ENCODE measurements around the gene UGT2A1.

The UGT2A1 gene

GRCh38 chr4:69594382-69594781 lies 58.7 kb downstream of the UGT2A1 start:
- H3K4me3 ChIP-seq (ENCODE audit: low read depth, low read length), result no peak overlapping the region
- DNase-seq (ENCODE audit: low read depth), result no peak

DNA sequence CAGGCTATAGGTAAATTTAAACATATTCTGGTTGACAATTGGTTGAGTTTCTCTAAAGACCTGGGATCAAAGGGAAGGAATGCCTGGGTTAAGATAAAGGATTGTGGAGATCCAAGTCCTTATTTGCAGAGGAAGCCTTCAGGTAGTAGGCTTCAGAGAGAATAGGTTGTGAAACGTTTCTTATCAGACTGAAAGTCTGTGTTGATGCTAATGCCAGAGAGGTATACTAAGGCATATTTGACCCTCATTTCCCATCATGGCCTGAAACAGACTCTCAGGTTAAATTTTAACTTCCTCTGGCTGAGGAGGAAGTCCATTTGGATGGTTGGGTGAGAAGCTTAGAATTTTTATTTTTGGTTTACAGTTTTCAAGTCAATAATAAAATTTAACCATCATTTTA lies 61.7 kb downstream of the UGT2A1 start:
- no peak overlapping the region for H3K4me3 ChIP-seq (ENCODE audit: low read depth, low read length)
- no peak for DNase-seq (ENCODE audit: low read depth)

DNA sequence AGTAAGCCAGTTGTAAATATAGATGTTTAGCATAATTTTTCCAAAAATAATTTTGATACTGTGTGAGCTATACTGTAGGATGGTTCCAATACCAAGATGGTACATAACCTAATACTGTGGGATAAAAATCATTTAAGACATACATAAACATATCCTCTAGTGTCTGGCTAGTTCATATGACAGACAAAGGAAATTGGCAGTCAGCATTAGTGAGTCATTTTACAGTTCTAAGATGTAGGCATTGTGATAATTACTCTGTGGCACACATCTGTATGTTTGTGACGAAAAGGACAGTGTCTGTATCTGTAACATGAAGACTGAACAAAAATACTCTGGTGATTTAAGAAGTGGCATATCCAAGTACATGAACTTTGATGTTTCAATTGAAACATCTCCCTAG lies 63.2 kb downstream of the UGT2A1 start:
- no peak overlapping the region for H3K4me3 ChIP-seq (ENCODE audit: low read depth, low read length)
- no peak for DNase-seq (ENCODE audit: low read depth)

DNA sequence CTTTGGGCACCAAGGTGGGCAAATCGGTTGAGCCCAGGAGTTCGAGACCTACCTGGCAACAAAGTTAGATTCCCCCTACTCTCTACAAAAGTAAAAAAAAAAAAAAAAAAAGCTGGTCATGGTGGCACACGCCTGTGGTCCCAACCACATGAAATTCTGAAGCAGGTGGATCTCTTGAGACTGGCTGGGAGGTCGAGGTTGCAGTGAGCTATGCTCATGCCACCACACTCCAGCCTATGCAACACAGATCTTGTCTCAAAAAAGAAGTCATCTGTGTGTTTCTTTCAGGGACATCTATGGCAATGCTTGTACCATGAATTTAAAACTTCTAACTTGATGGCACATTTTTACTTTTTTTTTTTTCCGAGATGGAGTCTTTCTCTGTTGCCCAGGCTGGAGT lies 68.9 kb downstream of the UGT2A1 start:
- no peak overlapping the region for H3K4me3 ChIP-seq (ENCODE audit: low read depth, low read length)

GRCh38 chr4:69583543-69583942 lies 69.5 kb downstream of the UGT2A1 start:
- no peak for DNase-seq (ENCODE audit: low read depth)
- H3K4me3 ChIP-seq (ENCODE audit: low read depth, low read length), result no peak overlapping the region

More for the DNA sequence above, 68.9 kb downstream of the UGT2A1 start:
- no peak for DNase-seq (ENCODE audit: low read depth)

GRCh38 chr4:69577245-69577644 lies 75.8 kb downstream of the UGT2A1 start:
- no peak for DNase-seq (ENCODE audit: low read depth)
- H3K4me3 ChIP-seq (ENCODE audit: low read depth, low read length), result no peak overlapping the region

- no peak for DNase-seq (ENCODE audit: low read depth)
- H3K4me3 ChIP-seq (ENCODE audit: low read depth, low read length), result no peak overlapping the region
Observed at GRCh38 chr4:69576251-69576877, 76.7 kb downstream of the UGT2A1 start.

DNA sequence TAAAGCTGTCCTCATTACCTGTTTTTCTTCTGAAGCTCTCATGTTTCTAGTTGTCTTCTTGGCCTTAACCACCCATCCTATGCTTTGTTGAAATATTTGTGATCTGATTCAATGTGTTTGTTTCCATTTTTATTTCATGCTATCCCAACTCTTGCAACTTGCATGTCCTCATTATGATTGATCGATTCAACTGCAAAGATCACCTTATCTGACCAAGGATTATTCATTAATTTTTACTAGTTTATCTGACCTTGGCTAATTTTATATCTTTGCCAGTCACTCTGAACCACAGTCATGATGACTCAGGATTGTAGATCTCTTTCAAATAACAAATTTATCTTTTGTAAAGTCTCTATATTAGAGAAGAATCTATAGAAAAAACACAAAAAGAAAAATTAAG lies 84.3 kb downstream of the UGT2A1 start:
- H3K4me3 ChIP-seq (ENCODE audit: low read depth, low read length), result no peak overlapping the region
- DNase-seq (ENCODE audit: low read depth), result no peak

- no peak for DNase-seq (ENCODE audit: low read depth)
- H3K4me3 ChIP-seq (ENCODE audit: low read depth, low read length), result no peak overlapping the region
Observed at GRCh38 chr4:69563424-69563823, 89.6 kb downstream of the UGT2A1 start.

- no peak overlapping the region for H3K4me3 ChIP-seq (ENCODE audit: low read depth, low read length)
- no peak for DNase-seq (ENCODE audit: low read depth)
Observed at GRCh38 chr4:69549651-69550050, 103.4 kb downstream of the UGT2A1 start.

- no peak overlapping the region for H3K4me3 ChIP-seq (ENCODE audit: low read depth, low read length)
- peak; percentile 65 for DNase-seq (ENCODE audit: low read depth)
Observed at GRCh38 chr4:69546134-69546765, 106.8 kb downstream of the UGT2A1 start.

Data from skeletal muscle cell (primary cell).